ENCODE measurements around the gene EEFSEC. TPM values are rescaled to one million over a fixed set of nuclear protein-coding genes. Genes with fewer than 3 reads are reported as not detected.
A peak's percentile ranks its signal among the peaks of the same experiment; 100 is the strongest.

EEFSEC gene
- total RNA-seq, 1 donor = 3.0 TPM

DNA sequence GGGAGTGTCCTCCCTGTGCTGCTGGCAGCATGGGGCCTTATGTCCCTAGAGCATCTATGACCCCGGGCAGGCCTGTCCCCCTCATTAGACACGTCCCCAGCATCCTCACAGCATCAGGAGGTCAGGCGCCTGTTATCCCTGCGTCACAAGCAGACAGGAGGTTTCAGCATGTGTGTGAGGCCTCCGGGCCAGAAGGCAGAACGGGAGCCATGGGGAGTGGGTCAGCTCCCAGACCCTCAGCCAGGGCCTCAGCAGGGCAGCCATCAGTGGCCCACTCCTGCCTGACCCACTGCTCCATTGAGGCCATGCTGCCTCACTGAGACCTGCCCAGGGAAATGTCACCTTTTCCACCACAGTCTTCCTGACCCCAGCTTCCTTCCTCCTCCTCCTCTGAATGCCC, 241.8 kb downstream of the EEFSEC start:
- TF ChIP-seq CTCF (IDR thresholded peaks at IDR 0.05; ENCODE audit: insufficient read depth, low read depth, low read length) = no peak
- no peak for DNase-seq (ENCODE audit: low read depth)

GRCh38 chr3:128395500-128396162, 242.3 kb downstream of the EEFSEC start:
- no peak for TF ChIP-seq CTCF (IDR thresholded peaks at IDR 0.05; ENCODE audit: insufficient read depth, low read depth, low read length)
- peak; percentile 42 for DNase-seq (ENCODE audit: low read depth)
- H3K4me3 ChIP-seq (ENCODE audit: low read depth, low read length) = no peak overlapping the region

More for the DNA sequence above, 241.8 kb downstream of the EEFSEC start:
- no peak overlapping the region for H3K4me3 ChIP-seq (ENCODE audit: low read depth, low read length)

DNA sequence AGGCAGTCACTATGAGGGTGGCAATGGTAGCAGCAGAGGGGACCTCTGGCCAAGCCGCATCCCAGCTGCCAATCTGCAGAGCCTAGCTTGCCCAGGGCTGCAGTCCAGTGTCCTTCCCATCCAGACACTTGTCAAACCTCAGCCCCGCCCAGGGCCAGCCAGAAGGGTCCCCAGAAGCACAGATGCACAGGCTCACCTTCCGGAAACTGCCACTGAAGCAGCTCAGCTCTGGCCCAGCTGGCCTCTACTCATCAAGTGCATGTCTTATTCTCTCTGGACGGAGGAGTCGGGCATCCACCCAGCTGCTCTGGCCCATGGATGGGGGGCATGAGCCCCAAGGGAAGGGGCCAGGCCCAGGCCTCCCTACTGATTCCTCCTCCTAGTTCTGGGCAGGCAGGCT, 244.2 kb downstream of the EEFSEC start:
- no peak overlapping the region for H3K4me3 ChIP-seq (ENCODE audit: low read depth, low read length)
- DNase-seq (ENCODE audit: low read depth) = no peak
- no peak for TF ChIP-seq CTCF (IDR thresholded peaks at IDR 0.05; ENCODE audit: insufficient read depth, low read depth, low read length)

- DNase-seq (ENCODE audit: low read depth) = no peak
- no peak overlapping the region for H3K4me3 ChIP-seq (ENCODE audit: low read depth, low read length)
- TF ChIP-seq CTCF (IDR thresholded peaks at IDR 0.05; ENCODE audit: insufficient read depth, low read depth, low read length) = no peak
Measured at GRCh38 chr3:128398586-128398985, 245.3 kb downstream of the EEFSEC start.

GRCh38 chr3:128399221-128399915, 246.1 kb downstream of the EEFSEC start:
- no peak for DNase-seq (ENCODE audit: low read depth)
- TF ChIP-seq CTCF (IDR thresholded peaks at IDR 0.05; ENCODE audit: insufficient read depth, low read depth, low read length) = no peak
- no peak overlapping the region for H3K4me3 ChIP-seq (ENCODE audit: low read depth, low read length)

- DNase-seq (ENCODE audit: low read depth) = no peak
- TF ChIP-seq CTCF (IDR thresholded peaks at IDR 0.05; ENCODE audit: insufficient read depth, low read depth, low read length) = no peak
- no peak overlapping the region for H3K4me3 ChIP-seq (ENCODE audit: low read depth, low read length)
Measured at GRCh38 chr3:128400671-128401070, 247.4 kb downstream of the EEFSEC start.

All from fibroblast of villous mesenchyme (primary cell).